K562 (cell line): ENCODE data around the gene LRRC25. TPM values are rescaled to one million over a fixed set of nuclear protein-coding genes. Genes with fewer than 3 reads are reported as not detected.

ENCODE experiments used
- BCL6 ChIP-seq: fragments of 250-450 bp; sonication (Bioruptor Pico); IDR thresholded peaks from 2 replicates; pipeline ENCODE4 v1.4.0; 2020
- KLF13 ChIP-seq: fragments of 450-650 bp; IDR thresholded peaks from 2 replicates; pipeline ENCODE4 v1.6.1; 2016; ENCODE audit warnings: missing genetic modification characterization, low read depth, mild to moderate bottlenecking, missing compliant biosample characterization, moderate library complexity, borderline replicate concordance
- L3MBTL2 ChIP-seq: fragments of 450-650 bp; IDR thresholded peaks from 2 replicates; pipeline ENCODE4 v1.6.1; 2016; ENCODE audit warnings: mild to moderate bottlenecking, moderate library complexity
- MCM7 ChIP-seq, 2 experiments: fragments of 450-650 bp; IDR thresholded peaks; 2 replicates each; pipeline ENCODE4 v1.6.1; 2016 to 2018
- MTF1 ChIP-seq: fragments of 250-450 bp; sonication (Bioruptor Pico); IDR thresholded peaks from 2 replicates; pipeline ENCODE4 v1.9.0; 2021; ENCODE audit warnings: moderate library complexity, mild to moderate bottlenecking, inconsistent platforms, borderline replicate concordance
- NFIX ChIP-seq: fragments of 250-450 bp; sonication (Bioruptor Pico); IDR thresholded peaks from 2 replicates; pipeline ENCODE4 v1.4.0; 2020; ENCODE audit warnings: low read depth, mild to moderate bottlenecking, moderate library complexity
- PHF21A ChIP-seq: fragments of 450-650 bp; IDR thresholded peaks from 2 replicates; pipeline ENCODE4 v1.6.1; 2017; ENCODE audit warnings: low read depth, borderline replicate concordance
- POLR2AphosphoS5 ChIP-seq: IDR thresholded peaks from 2 replicates; pipeline ENCODE4 v1.6.1; 2011; ENCODE audit warnings: mild to moderate bottlenecking, low read depth, low read length, moderate library complexity; ENCODE audit not compliant: control insufficient read depth, insufficient read depth
- POLR2G ChIP-seq: fragments of 200-400 bp; formaldehyde crosslinking; IDR thresholded peaks from 2 replicates; pipeline ENCODE4 v1.6.1; 2017; ENCODE audit warnings: low read depth, mild to moderate bottlenecking, antibody characterized with exemption, low read length, moderate library complexity
- SAP30 ChIP-seq: fragments of 200-600 bp; sonication (generic); IDR thresholded peaks from 2 replicates; pipeline ENCODE4 v1.6.1; 2012; ENCODE audit warnings: borderline replicate concordance, low read depth, mild to moderate bottlenecking, moderate library complexity, low read length, control low read depth, inconsistent platforms; ENCODE audit not compliant: insufficient read depth, poor library complexity, severe bottlenecking
- SIRT6 ChIP-seq: IDR thresholded peaks from one replicate; pipeline ENCODE4 v1.6.1; 2012; ENCODE audit warnings: low read depth, mild to moderate bottlenecking, control low read depth, inconsistent platforms, low read length, moderate library complexity
- TAF1 ChIP-seq: IDR thresholded peaks from 2 replicates; pipeline ENCODE4 v1.6.1; 2011; ENCODE audit warnings: mild to moderate bottlenecking, low read length, moderate library complexity; ENCODE audit not compliant: insufficient read depth, control insufficient read depth, severe bottlenecking; ENCODE audit errors: extremely low read depth
- TAF9B ChIP-seq: fragments of 450-650 bp; IDR thresholded peaks from 2 replicates; pipeline ENCODE4 v1.6.1; 2018; ENCODE audit warnings: mild to moderate bottlenecking; ENCODE audit not compliant: partially characterized antibody
- ZBED1 ChIP-seq: IDR thresholded peaks from 2 replicates; pipeline ENCODE4 v1.6.1; 2014
- ZNF124 ChIP-seq: sonication (generic); formaldehyde crosslinking; IDR thresholded peaks from 2 replicates; pipeline ENCODE4 v1.8.1; 2022; ENCODE audit warnings: missing genetic modification reagents
- ZNF133 ChIP-seq: fragments of 250-450 bp; sonication (Bioruptor Pico); IDR thresholded peaks from 2 replicates; pipeline ENCODE4 v1.4.0; 2020; ENCODE audit warnings: mild to moderate bottlenecking
- polyA plus RNA-seq, 8 experiments: library from polyadenylated mRNA; depleted of rRNA in 4 of 8; stranded (reverse) in 5 of 8; unstranded in 3 of 8; fragments of >200 nt; fragmentation: Nextera tagmentation in 2 of 8; fragmentation: Illumina TruSeq in 1 of 8; extraction: Ambion mirVana in 2 of 8; extraction: Trizol in 1 of 8; gene quantifications; 2 replicates each; pipeline versions ENCODE4 v1.2.1 to v1.2.3, GENCODE V29; 2011 to 2014; ENCODE audit warnings: inconsistent platforms in 1 of 8, missing spikeins in 1 of 8
- total RNA-seq, 7 experiments: library from RNA; depleted of rRNA in 6 of 7; stranded (reverse); fragments of >200 nt in 6 of 7; fragmentation: Illumina TruSeq in 2 of 7; extraction: Trizol in 2 of 7; gene quantifications; 2 replicates each; pipeline versions ENCODE4 v1.2.1 to v1.2.3, GENCODE V29; 2011 to 2021; ENCODE audit warnings: low replicate concordance in 1 of 7
- TF ChIP-seq, protein P1 (sequence below): fragments of 450-650 bp; IDR thresholded peaks from 2 replicates; pipeline ENCODE4 v1.7.0; 2016; ENCODE audit warnings: borderline replicate concordance
- TF ChIP-seq, protein P2 (sequence below): fragments of 250-450 bp; sonication (Bioruptor Pico); IDR thresholded peaks from 2 replicates; pipeline ENCODE4 v1.4.0; 2020; ENCODE audit warnings: mild to moderate bottlenecking
- TF ChIP-seq, protein P3 (sequence below): fragments of 150-350 bp; IDR thresholded peaks from 2 replicates; pipeline ENCODE4 v1.6.1; 2014; ENCODE audit warnings: low read depth, mild to moderate bottlenecking, low read length, borderline replicate concordance
- TF ChIP-seq, protein P4 (sequence below): sonication (generic); formaldehyde crosslinking; IDR thresholded peaks from 2 replicates; pipeline ENCODE4 v1.8.0; 2022; ENCODE audit warnings: mild to moderate bottlenecking, low read depth, missing genetic modification reagents

The LRRC25 gene
- total and polyA plus RNA-seq, 9 of the 15 experiments (the other 6 are each of a cell fraction or from before 2014, with no cell fraction given), result 0.07 to 0.36 (median 0.10) TPM; not detected in 3

DNA sequence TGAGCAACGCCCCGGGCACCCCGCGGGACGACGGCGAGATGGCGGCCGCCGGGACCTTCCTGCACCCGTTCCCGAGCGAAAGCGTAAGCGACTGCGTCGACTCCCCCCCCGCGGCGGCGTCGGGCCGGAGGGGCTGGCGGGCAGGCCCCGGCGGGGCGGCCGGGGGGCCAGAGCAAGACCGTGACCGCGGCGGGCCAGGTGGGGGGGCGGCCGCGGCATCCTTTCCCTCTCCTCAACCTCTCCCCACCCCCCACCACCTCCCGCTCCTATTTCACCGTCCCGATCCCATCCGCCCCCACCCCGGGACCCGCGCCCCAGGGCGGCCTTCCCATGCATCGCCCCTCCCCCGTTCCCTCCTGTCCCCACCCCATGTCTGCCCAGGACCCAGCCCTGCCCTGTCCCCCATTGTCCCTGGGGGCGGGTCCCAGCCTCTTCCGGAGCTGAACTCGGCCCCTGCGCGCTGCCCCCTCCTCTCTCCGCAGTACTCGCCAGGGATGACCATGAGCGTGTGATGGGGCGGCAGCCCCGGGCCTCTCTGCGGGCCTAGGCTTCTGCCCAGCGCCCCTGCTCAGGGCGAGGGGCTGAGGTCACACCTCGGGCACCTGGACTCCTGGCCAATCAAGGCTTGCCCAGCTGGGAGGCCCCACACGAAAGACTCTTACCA is 36.4 kb upstream of the LRRC25 start (continued):
- TF ChIP-seq TAF9B (no peak), PHF21A (no peak), SAP30 (no peak), KLF13 (tag) (no peak), SIRT6 (peak; percentile 62), POLR2G (peak; percentile 56), ZBED1 (no peak; the same call in 1 of the 2 replicates), POLR2AphosphoS5 (peak; percentile 38; the same call in 1 of the 2 replicates), MCM7 (IDR thresholded peaks at IDR 0.05) (no peak), NFIX (CRISPR knock-in tag) (no peak), ZNF124 (CRISPR knock-in tag) (no peak), ZNF133 (CRISPR knock-in tag) (no peak), MTF1 (CRISPR knock-in tag) (no peak), BCL6 (CRISPR knock-in tag) (no peak), L3MBTL2 (no peak), TAF1 (no peak)
- TF ChIP-seq, protein P1, sequence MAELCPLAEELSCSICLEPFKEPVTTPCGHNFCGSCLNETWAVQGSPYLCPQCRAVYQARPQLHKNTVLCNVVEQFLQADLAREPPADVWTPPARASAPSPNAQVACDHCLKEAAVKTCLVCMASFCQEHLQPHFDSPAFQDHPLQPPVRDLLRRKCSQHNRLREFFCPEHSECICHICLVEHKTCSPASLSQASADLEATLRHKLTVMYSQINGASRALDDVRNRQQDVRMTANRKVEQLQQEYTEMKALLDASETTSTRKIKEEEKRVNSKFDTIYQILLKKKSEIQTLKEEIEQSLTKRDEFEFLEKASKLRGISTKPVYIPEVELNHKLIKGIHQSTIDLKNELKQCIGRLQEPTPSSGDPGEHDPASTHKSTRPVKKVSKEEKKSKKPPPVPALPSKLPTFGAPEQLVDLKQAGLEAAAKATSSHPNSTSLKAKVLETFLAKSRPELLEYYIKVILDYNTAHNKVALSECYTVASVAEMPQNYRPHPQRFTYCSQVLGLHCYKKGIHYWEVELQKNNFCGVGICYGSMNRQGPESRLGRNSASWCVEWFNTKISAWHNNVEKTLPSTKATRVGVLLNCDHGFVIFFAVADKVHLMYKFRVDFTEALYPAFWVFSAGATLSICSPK, result no peak
- TF ChIP-seq, protein P2, sequence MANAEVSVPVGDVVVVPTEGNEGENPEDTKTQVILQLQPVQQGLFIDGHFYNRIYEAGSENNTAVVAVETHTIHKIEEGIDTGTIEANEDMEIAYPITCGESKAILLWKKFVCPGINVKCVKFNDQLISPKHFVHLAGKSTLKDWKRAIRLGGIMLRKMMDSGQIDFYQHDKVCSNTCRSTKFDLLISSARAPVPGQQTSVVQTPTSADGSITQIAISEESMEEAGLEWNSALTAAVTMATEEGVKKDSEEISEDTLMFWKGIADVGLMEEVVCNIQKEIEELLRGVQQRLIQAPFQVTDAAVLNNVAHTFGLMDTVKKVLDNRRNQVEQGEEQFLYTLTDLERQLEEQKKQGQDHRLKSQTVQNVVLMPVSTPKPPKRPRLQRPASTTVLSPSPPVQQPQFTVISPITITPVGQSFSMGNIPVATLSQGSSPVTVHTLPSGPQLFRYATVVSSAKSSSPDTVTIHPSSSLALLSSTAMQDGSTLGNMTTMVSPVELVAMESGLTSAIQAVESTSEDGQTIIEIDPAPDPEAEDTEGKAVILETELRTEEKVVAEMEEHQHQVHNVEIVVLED (CRISPR knock-in tag), result peak; percentile 54; the same call in 1 of the 2 replicates
- TF ChIP-seq, protein P3, sequence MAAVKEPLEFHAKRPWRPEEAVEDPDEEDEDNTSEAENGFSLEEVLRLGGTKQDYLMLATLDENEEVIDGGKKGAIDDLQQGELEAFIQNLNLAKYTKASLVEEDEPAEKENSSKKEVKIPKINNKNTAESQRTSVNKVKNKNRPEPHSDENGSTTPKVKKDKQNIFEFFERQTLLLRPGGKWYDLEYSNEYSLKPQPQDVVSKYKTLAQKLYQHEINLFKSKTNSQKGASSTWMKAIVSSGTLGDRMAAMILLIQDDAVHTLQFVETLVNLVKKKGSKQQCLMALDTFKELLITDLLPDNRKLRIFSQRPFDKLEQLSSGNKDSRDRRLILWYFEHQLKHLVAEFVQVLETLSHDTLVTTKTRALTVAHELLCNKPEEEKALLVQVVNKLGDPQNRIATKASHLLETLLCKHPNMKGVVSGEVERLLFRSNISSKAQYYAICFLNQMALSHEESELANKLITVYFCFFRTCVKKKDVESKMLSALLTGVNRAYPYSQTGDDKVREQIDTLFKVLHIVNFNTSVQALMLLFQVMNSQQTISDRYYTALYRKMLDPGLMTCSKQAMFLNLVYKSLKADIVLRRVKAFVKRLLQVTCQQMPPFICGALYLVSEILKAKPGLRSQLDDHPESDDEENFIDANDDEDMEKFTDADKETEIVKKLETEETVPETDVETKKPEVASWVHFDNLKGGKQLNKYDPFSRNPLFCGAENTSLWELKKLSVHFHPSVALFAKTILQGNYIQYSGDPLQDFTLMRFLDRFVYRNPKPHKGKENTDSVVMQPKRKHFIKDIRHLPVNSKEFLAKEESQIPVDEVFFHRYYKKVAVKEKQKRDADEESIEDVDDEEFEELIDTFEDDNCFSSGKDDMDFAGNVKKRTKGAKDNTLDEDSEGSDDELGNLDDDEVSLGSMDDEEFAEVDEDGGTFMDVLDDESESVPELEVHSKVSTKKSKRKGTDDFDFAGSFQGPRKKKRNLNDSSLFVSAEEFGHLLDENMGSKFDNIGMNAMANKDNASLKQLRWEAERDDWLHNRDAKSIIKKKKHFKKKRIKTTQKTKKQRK, result no peak
- TF ChIP-seq, protein P4, sequence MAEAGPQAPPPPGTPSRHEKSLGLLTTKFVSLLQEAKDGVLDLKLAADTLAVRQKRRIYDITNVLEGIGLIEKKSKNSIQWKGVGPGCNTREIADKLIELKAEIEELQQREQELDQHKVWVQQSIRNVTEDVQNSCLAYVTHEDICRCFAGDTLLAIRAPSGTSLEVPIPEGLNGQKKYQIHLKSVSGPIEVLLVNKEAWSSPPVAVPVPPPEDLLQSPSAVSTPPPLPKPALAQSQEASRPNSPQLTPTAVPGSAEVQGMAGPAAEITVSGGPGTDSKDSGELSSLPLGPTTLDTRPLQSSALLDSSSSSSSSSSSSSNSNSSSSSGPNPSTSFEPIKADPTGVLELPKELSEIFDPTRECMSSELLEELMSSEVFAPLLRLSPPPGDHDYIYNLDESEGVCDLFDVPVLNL, result no peak
